ENCODE measurements around the gene TRIM24.

The TRIM24 gene

GRCh38 chr7:138606236-138606635 lies 146.2 kb downstream of the TRIM24 start:
- TF ChIP-seq CTCF (IDR thresholded peaks at IDR 0.05; ENCODE audit: low read depth, low read length) = no peak
- DNase-seq (ENCODE audit: extremely low read depth, low read depth) = no peak

- no peak for DNase-seq (ENCODE audit: extremely low read depth, low read depth)
- no peak for TF ChIP-seq CTCF (IDR thresholded peaks at IDR 0.05; ENCODE audit: low read depth, low read length)
These were observed 147.4 kb downstream of the TRIM24 start for GRCh38 chr7:138607216-138608126.

GRCh38 chr7:138608275-138608674 lies 148.2 kb downstream of the TRIM24 start:
- no peak for DNase-seq (ENCODE audit: extremely low read depth, low read depth)
- TF ChIP-seq CTCF (IDR thresholded peaks at IDR 0.05; ENCODE audit: low read depth, low read length) = no peak

GRCh38 chr7:138610671-138611170 lies 150.7 kb downstream of the TRIM24 start:
- no peak for DNase-seq (ENCODE audit: extremely low read depth, low read depth)
- TF ChIP-seq CTCF (IDR thresholded peaks at IDR 0.05; ENCODE audit: low read depth, low read length) = no peak

GRCh38 chr7:138613630-138614029 lies 153.6 kb downstream of the TRIM24 start:
- DNase-seq (ENCODE audit: extremely low read depth, low read depth) = no peak
- no peak for TF ChIP-seq CTCF (IDR thresholded peaks at IDR 0.05; ENCODE audit: low read depth, low read length)

GRCh38 chr7:138616085-138616484 lies 156.0 kb downstream of the TRIM24 start:
- no peak for TF ChIP-seq CTCF (IDR thresholded peaks at IDR 0.05; ENCODE audit: low read depth, low read length)
- no peak for DNase-seq (ENCODE audit: extremely low read depth, low read depth)

GRCh38 chr7:138618506-138618905 lies 158.4 kb downstream of the TRIM24 start:
- no peak for TF ChIP-seq CTCF (IDR thresholded peaks at IDR 0.05; ENCODE audit: low read depth, low read length)
- no peak for DNase-seq (ENCODE audit: extremely low read depth, low read depth)
